Activated T-helper 1 cell treated with Interleukin-2 at 50 U/mL for 16 hours (primary cell): ENCODE measurements around the gene SEZ6L.

ENCODE experiments used
- DNase-seq: peaks from one replicate; pipeline ENCODE4 v3.0.0-alpha.2; 2020; ENCODE audit warnings: low read depth

Gene SEZ6L

GRCh38 chr22:26169315-26170111 is at the start of gene SEZ6L:
Gene SEZ6L (plus strand): TSS chr22:26169462. CDS start chr22:26169670, 208 bp downstream.
- DNase-seq: no peak

- DNase-seq: no peak
Measured at GRCh38 chr22:26122920-26123468, 46.3 kb upstream of the SEZ6L start.

- no peak for DNase-seq
Measured at GRCh38 chr22:26124991-26125725, 44.1 kb upstream of the SEZ6L start.

- DNase-seq: no peak
Measured at GRCh38 chr22:26127126-26127525, 42.1 kb upstream of the SEZ6L start.

GRCh38 chr22:26127556-26127955 is 41.7 kb upstream of the SEZ6L start:
- DNase-seq: no peak

- no peak for DNase-seq
Measured at GRCh38 chr22:26131589-26132154, 37.6 kb upstream of the SEZ6L start.

GRCh38 chr22:26134654-26135330 is 34.5 kb upstream of the SEZ6L start:
- no peak for DNase-seq

- no peak for DNase-seq
Measured at GRCh38 chr22:26135806-26136205, 33.5 kb upstream of the SEZ6L start.

- no peak for DNase-seq
Measured at GRCh38 chr22:26139310-26139709, 30.0 kb upstream of the SEZ6L start.

GRCh38 chr22:26141831-26142230 is 27.4 kb upstream of the SEZ6L start:
- no peak for DNase-seq

- DNase-seq: no peak
Measured at GRCh38 chr22:26143806-26144325, 25.4 kb upstream of the SEZ6L start.

GRCh38 chr22:26159886-26160285 is 9.4 kb upstream of the SEZ6L start:
- DNase-seq: no peak

- no peak for DNase-seq
Measured at GRCh38 chr22:26161746-26162145, 7.5 kb upstream of the SEZ6L start.

- DNase-seq: no peak
Measured at GRCh38 chr22:26162926-26163325, 6.3 kb upstream of the SEZ6L start.

GRCh38 chr22:26164174-26164573 is 5.1 kb upstream of the SEZ6L start:
- no peak for DNase-seq

GRCh38 chr22:26168330-26168851 is 871 bp upstream of the SEZ6L start:
- no peak for DNase-seq

GRCh38 chr22:26168939-26169314 is 335 bp upstream of the SEZ6L start:
- no peak for DNase-seq

- no peak for DNase-seq
Measured at GRCh38 chr22:26170112-26170492, 840 bp downstream of the SEZ6L start.

- DNase-seq: no peak
Measured at GRCh38 chr22:26170795-26171580, 1.7 kb downstream of the SEZ6L start.

- no peak for DNase-seq
Measured at GRCh38 chr22:26172389-26172990, 3.2 kb downstream of the SEZ6L start.

GRCh38 chr22:26174280-26174679 is 5.0 kb downstream of the SEZ6L start:
- DNase-seq: no peak
